Measurements from ENCODE around the gene FADD.

DNA sequence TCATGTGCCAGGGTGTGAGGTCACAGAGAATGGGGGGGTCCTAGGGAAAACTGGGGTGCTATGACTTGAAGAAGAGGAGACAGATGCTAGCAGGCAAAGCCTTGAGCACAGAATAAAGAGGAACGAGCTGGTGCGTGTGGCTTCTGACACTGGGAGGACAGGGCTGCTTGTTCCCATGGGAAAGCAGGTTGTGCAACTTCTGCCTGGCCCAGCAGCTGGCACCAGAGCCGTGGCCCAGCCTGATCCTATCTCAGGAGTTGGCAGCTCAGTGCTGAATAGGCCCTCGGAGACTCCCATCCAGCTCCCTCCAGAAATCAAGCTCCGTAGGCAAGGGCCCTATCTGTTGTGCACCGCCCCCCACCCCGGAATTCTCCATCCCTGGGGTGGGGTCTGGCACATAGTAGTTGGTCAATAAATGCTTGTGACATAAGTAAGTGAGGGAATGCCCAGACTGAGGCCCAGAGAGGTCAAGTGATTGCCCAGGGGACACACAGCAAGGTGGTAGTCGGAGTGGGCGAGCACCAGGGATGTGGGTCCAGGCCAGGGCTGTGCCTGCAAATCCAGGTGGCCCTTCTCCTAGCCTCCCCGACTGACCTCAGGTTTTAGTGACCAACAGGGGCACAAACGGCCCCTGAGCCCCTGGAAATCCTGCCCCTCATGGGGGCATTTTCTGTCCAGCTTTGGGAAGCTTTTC, 19.5 kb upstream of the FADD start:
- TF ChIP-seq, protein P1, sequence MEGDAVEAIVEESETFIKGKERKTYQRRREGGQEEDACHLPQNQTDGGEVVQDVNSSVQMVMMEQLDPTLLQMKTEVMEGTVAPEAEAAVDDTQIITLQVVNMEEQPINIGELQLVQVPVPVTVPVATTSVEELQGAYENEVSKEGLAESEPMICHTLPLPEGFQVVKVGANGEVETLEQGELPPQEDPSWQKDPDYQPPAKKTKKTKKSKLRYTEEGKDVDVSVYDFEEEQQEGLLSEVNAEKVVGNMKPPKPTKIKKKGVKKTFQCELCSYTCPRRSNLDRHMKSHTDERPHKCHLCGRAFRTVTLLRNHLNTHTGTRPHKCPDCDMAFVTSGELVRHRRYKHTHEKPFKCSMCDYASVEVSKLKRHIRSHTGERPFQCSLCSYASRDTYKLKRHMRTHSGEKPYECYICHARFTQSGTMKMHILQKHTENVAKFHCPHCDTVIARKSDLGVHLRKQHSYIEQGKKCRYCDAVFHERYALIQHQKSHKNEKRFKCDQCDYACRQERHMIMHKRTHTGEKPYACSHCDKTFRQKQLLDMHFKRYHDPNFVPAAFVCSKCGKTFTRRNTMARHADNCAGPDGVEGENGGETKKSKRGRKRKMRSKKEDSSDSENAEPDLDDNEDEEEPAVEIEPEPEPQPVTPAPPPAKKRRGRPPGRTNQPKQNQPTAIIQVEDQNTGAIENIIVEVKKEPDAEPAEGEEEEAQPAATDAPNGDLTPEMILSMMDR (IDR thresholded peaks at IDR 0.05): no peak
- no peak for TF ChIP-seq POLR2A (IDR thresholded peaks at IDR 0.05)

All from lower leg skin (tissue), 3 donors.